HepG2 (cell line): Measurements from ENCODE around the gene GPLD1. TPM values are rescaled to one million over a fixed set of nuclear protein-coding genes. Genes with fewer than 3 reads are reported as not detected.

Source experiments
- ATAC-seq: fragments of 200-7000 bp; cut with Tn5 transposase; 3 replicates; pipeline ENCODE4 v1.9.1; 2020; ENCODE audit warnings: mild to moderate bottlenecking, moderate library complexity
- BruUV-seq: library from RNA; stranded (reverse); fragments of 400-500 nt; replicated peaks from 2 replicates; lab custom pipeline; 2021; lab: Mats Ljungman, UMichigan
- CTCF ChIA-PET: fragments of 300-600 bp; formaldehyde crosslinking; extraction: SDS; loops from one replicate; lab custom pipeline; 2021; ENCODE audit warnings: low total read pairs, inconsistent platforms, low intra/inter-chr PET ratio; lab: Yijun Ruan, JAX
- POLR2A ChIA-PET: fragments of 350-600 bp; sonication (Branson Sonifier 250); formaldehyde crosslinking; loops from one replicate; lab custom pipeline; 2020; ENCODE audit warnings: antibody characterized with exemption, inconsistent platforms; lab: Yijun Ruan, JAX
- DNase-seq: peaks from one replicate; pipeline ENCODE4 v3.0.0-alpha.2; 2015; ENCODE audit warnings: low spot score
- FAIRE-seq: peaks from 3 replicates; lab custom pipeline; 2011; peaks lifted over from hg19 to GRCh38; lab: Jason Lieb, UNC
- H2AFZ ChIP-seq: one replicate; pipeline ENCODE4 v1.6.1; 2011; ENCODE audit warnings: low read length, inconsistent platforms
- H3K27ac ChIP-seq: fragments of 300-600 bp; 3 replicates; pipeline ENCODE4 v1.8.0; 2011; ENCODE audit warnings: mixed run types, mild to moderate bottlenecking, mixed read lengths, low read length, inconsistent platforms; ENCODE audit not compliant: insufficient read depth; ENCODE audit errors: extremely low read length
- H3K27me3 ChIP-seq, 2 experiments: fragments of 200-600 bp in 1 of 2; 2 replicates in 1 of 2; 3 replicates in 1 of 2; pipeline versions ENCODE4 v1.6.0 to v1.8.0; 2011; ENCODE audit warnings: low read length in 2 of 2, mild to moderate bottlenecking in 2 of 2, moderate library complexity in 2 of 2, inconsistent platforms in 1 of 2; ENCODE audit not compliant: insufficient read depth in 2 of 2, control insufficient read depth in 1 of 2
- H3K36me3 ChIP-seq, 2 experiments: fragments of 200-600 bp in 1 of 2; replicated peaks in 1 of 2; 2 replicates in 1 of 2; 3 replicates in 1 of 2; pipeline versions ENCODE4 v1.5.1 to v1.8.0; 2011; ENCODE audit warnings: low read length in 2 of 2, inconsistent platforms in 1 of 2; ENCODE audit not compliant: insufficient read depth in 2 of 2, control insufficient read depth in 1 of 2
- H3K4me1 ChIP-seq: 2 replicates; pipeline ENCODE4 v1.5.1; 2012; ENCODE audit warnings: low read length, inconsistent platforms; ENCODE audit not compliant: insufficient read depth
- H3K4me2 ChIP-seq: 2 replicates; pipeline ENCODE4 v1.6.0; 2011; ENCODE audit warnings: low read depth, low read length, inconsistent platforms
- H3K4me3 ChIP-seq, 3 experiments: fragments of 200-600 bp in 1 of 3; sonication (generic), shearing (Covaris generic) in 1 of 3; replicated peaks in 1 of 3; 2 replicates each; pipeline ENCODE4 v1.5.1; 2011 to 2016; ENCODE audit warnings: low read length in 3 of 3, inconsistent platforms in 2 of 3, low read depth in 2 of 3, mild to moderate bottlenecking in 2 of 3, control low read depth in 1 of 3, mixed read lengths in 1 of 3; ENCODE audit not compliant: insufficient read depth in 1 of 3
- H3K79me2 ChIP-seq: one replicate; pipeline ENCODE4 v1.6.1; 2011; ENCODE audit warnings: low read length, inconsistent platforms; ENCODE audit not compliant: insufficient read depth
- H3K9ac ChIP-seq: 2 replicates; pipeline ENCODE4 v1.6.0; 2011; ENCODE audit warnings: mild to moderate bottlenecking, low read depth, low read length, inconsistent platforms; ENCODE audit not compliant: insufficient read depth
- H3K9me3 ChIP-seq: 2 replicates; pipeline ENCODE4 v1.5.1; 2012; ENCODE audit warnings: mild to moderate bottlenecking, low read length
- H4K20me1 ChIP-seq: 2 replicates; pipeline ENCODE4 v1.6.0; 2011; ENCODE audit warnings: inconsistent platforms, mild to moderate bottlenecking, low read length, moderate library complexity; ENCODE audit not compliant: insufficient read depth
- BCL6 ChIP-seq: IDR thresholded peaks from 2 replicates; pipeline ENCODE4 v1.6.1; 2016; ENCODE audit warnings: missing genetic modification reagents, missing compliant biosample characterization
- FOSL1 ChIP-seq: sonication (generic); formaldehyde crosslinking; IDR thresholded peaks from 2 replicates; pipeline ENCODE4 v1.9.0; 2021; ENCODE audit warnings: missing genetic modification reagents, borderline replicate concordance
- FOSL2 ChIP-seq: sonication (generic); formaldehyde crosslinking; IDR thresholded peaks from 2 replicates; pipeline ENCODE4 v1.4.0; 2020; ENCODE audit warnings: missing genetic modification reagents
- SALL1 ChIP-seq: sonication (generic); formaldehyde crosslinking; IDR thresholded peaks from 2 replicates; pipeline ENCODE4 v1.8.0; 2022; ENCODE audit warnings: mild to moderate bottlenecking, missing genetic modification reagents
- SIX4 ChIP-seq: sonication (generic); formaldehyde crosslinking; IDR thresholded peaks from 2 replicates; pipeline ENCODE4 v1.4.0; 2020; ENCODE audit warnings: missing genetic modification reagents
- ZBTB7A ChIP-seq: sonication (generic); formaldehyde crosslinking; IDR thresholded peaks from 2 replicates; pipeline ENCODE4 v1.8.0; 2022; ENCODE audit warnings: mild to moderate bottlenecking, missing genetic modification reagents
- ZNF121 ChIP-seq: sonication (generic); formaldehyde crosslinking; IDR thresholded peaks from 2 replicates; pipeline ENCODE4 v1.5.0; 2020; ENCODE audit warnings: mild to moderate bottlenecking, missing genetic modification reagents
- ZNF205 ChIP-seq: IDR thresholded peaks from 2 replicates; pipeline ENCODE4 v1.6.1; 2018; ENCODE audit warnings: missing biosample characterization, missing genetic modification reagents
- WGBS: methylation state at CpG from one replicate; pipeline ENCODE4 v1.1.6; 2017; ENCODE audit warnings: low lambda C conversion rate; 5-methylcytosine and 5-hydroxymethylcytosine counted together
- in situ Hi-C: cut with HindIII; loops from 2 replicates; pipeline ENCODE4 v1.10.0; 2017; ENCODE audit warnings: low pct_unique_long_range_greater_than_20kb; ENCODE audit not compliant: extremely low pct_ligation_motif_present
- intact Hi-C: fragments of 100-400 bp; cut with micrococcal nuclease; formaldehyde crosslinking; loops from one replicate; pipeline ENCODE4 v1.10.0; 2022; ENCODE audit not compliant: unreplicated experiment
- polyA plus RNA-seq, 8 experiments: library from polyadenylated mRNA; depleted of rRNA in 3 of 8; stranded (reverse) in 7 of 8; unstranded in 1 of 8; fragments of >200 nt; fragmentation: Illumina TruSeq in 4 of 8; extraction: Trizol in 4 of 8; gene quantifications; 2 replicates each; pipeline versions ENCODE4 v1.2.1 to v1.2.3, GENCODE V29; 2011 to 2016; ENCODE audit warnings: low read depth in 4 of 8, missing spikeins in 1 of 8, mixed read lengths in 1 of 8; ENCODE audit not compliant: insufficient read depth in 1 of 8
- total RNA-seq, 5 experiments: library from RNA; depleted of rRNA; stranded (reverse); fragments of >200 nt; fragmentation: Illumina TruSeq; extraction: Trizol; gene quantifications; 2 replicates each; pipeline ENCODE4 v1.2.3, GENCODE V29; 2016; ENCODE audit warnings: low read depth in 1 of 5
- TF ChIP-seq, protein P1 (sequence below): sonication (generic); formaldehyde crosslinking; IDR thresholded peaks from 2 replicates; pipeline ENCODE4 v1.8.1; 2023; ENCODE audit warnings: mild to moderate bottlenecking, moderate library complexity, missing genetic modification reagents
- TF ChIP-seq, protein P2 (sequence below): sonication (generic); formaldehyde crosslinking; IDR thresholded peaks from 2 replicates; pipeline ENCODE4 v1.4.0; 2020; ENCODE audit warnings: missing genetic modification reagents, mild to moderate bottlenecking, borderline replicate concordance

The GPLD1 gene
- total and polyA plus RNA-seq, 2 of the 13 experiments (the other 11 are each of a cell fraction or from before 2014, with no cell fraction given), result 6.2 to 7.6 TPM

DNA sequence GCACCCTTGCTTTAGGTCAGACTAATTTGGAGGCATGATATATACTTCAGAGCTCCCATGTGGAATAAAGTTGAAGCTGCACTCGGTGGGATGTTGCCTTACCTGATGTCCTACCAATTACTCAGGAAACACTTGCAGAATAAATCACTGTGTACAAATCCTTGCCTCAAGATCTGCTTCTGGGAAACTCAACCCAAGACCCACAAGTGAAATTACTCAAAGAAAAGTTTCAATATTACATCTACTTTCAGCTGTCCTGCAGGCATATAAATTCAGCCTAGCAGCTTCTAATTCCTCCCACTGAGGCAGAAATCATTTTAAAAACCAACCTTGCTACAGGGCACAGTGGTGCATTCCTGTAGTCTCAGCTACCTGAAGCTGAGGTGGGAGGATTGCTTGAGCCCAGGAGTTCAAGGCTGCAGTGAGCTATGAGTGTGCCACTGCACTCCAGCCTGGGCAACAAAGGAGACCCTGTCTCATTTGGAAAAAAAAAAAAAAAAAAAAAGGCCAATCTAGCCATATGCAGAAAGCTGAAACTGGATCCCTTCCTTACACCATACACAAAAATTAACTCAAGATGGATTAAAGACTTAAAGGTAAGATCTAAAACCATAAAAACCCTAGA is 110.8 kb downstream of the GPLD1 start:
- Histone ChIP-seq H3K4me2 (no peak overlapping the region), H3K9me3 (no peaks in the 10 kb centered on the region), H3K27me3 (no peaks in the 10 kb centered on the region), H4K20me1 (no peaks in the 10 kb centered on the region), H3K9ac (no peak overlapping the region), H3K36me3 (peaks cover 0 to 8% of the 10 kb centered on the region in 2 experiments; a peak in 1 of 5 replicates), H3K27ac (peak overlapping the region; percentile 1)
- FAIRE-seq (no peak), DNase-seq (peak; percentile 45), ATAC-seq (peak; percentile 68)
- POLR2A ChIA-PET, result interaction anchor here (0.6 to 1.1 kb wide), 4 partner anchors 18 to 117 kb away, joined by 3 to 6 read pairs (median 3); partner anchors contain the start of gene DCDC2
- WGBS, result 71% methylated on average over 1 of the region's 1 CpG
- in situ Hi-C loops, result no loop called here
- TF ChIP-seq ZNF121, result peak; percentile 89
- TF ChIP-seq FOSL2, result 0 out of 2 replicates have a peak, but pooled peaks have one; percentile 14
- 0 out of 2 replicates have a peak, but pooled peaks have one; percentile 21 for TF ChIP-seq SIX4 (CRISPR knock-in tag)
- TF ChIP-seq ZNF205, result no peak
- 0 out of 2 replicates have a peak, but pooled peaks have one; percentile 9 for TF ChIP-seq SALL1 (CRISPR knock-in tag)
- TF ChIP-seq, protein P1, sequence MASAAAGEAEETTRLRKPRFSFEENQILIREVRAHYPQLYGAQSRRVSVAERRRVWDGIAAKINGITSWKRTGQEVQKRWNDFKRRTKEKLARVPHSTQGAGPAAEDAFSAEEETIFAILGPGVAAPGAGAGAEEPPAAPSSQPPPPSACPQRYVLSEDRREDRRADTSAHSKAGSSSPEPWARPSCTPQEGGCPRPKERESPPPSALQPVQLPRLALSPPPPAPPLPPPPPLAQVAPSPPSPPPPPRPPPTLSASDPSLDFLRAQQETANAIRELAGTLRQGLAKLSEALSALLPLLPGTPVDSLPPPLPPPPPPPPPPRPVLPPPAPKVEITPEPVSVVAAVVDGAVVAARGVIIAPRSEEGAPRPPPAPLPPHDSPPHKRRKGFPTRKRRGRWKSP (CRISPR knock-in tag), result no peak
- TF ChIP-seq ZBTB7A (CRISPR knock-in tag), result no peak
- no peak for TF ChIP-seq FOSL1 (CRISPR knock-in tag)
- 0 out of 2 replicates have a peak, but pooled peaks have one; percentile 10 for TF ChIP-seq BCL6 (CRISPR knock-in tag)
- TF ChIP-seq, protein P2, sequence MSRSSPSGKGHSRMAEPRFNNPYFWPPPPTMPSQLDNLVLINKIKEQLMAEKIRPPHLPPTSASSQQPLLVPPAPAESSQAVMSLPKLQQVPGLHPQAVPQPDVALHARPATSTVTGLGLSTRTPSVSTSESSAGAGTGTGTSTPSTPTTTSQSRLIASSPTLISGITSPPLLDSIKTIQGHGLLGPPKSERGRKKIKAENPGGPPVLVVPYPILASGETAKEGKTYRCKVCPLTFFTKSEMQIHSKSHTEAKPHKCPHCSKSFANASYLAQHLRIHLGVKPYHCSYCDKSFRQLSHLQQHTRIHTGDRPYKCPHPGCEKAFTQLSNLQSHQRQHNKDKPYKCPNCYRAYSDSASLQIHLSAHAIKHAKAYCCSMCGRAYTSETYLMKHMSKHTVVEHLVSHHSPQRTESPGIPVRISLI (CRISPR knock-in tag), result peak; percentile 89
- TF ChIP-seq, all 625 proteins: peak for 6
- no peak overlapping the region for H2AFZ ChIP-seq
- peaks cover 48% of the 10 kb centered on the region for H3K4me1 ChIP-seq
- CTCF ChIA-PET, result no interaction called here
- no peak overlapping the region for H3K4me3 ChIP-seq
- no TSS peak for BruUV-seq
- peaks cover 48% of the 10 kb centered on the region for H3K79me2 ChIP-seq
- intact Hi-C loops, result no loop called here

Other genes with a start within 250 kb of the GPLD1 start
- 36.2 and 40.4 TPM in 2 replicates for gene DCDC2, start 131.5 kb downstream of the GPLD1 start, total RNA-seq (2016; rRNA removed; fragmentation: Illumina TruSeq; extraction: Trizol)
- 6.5 and 9.0 TPM in 2 replicates for gene DCDC2, start 131.5 kb downstream of the GPLD1 start, polyA plus RNA-seq (2011; rRNA removed)
- gene MRS2, start 86.6 kb downstream of the GPLD1 start, total RNA-seq (2016; rRNA removed; fragmentation: Illumina TruSeq; extraction: Trizol), result 83.8 and 90.2 TPM in 2 replicates
- 22.0 and 31.1 TPM in 2 replicates for gene MRS2, start 86.6 kb downstream of the GPLD1 start, polyA plus RNA-seq (2011; rRNA removed)
- 27.6 and 32.5 TPM in 2 replicates for gene ALDH5A1, start 5.4 kb upstream of the GPLD1 start, total RNA-seq (2016; rRNA removed; fragmentation: Illumina TruSeq; extraction: Trizol)
- gene ALDH5A1, start 5.4 kb upstream of the GPLD1 start, polyA plus RNA-seq (2011; rRNA removed), result 12.7 and 12.8 TPM in 2 replicates
- not detected in 2 replicates for gene KIAA0319, start 156.6 kb upstream of the GPLD1 start, total RNA-seq (2016; rRNA removed; fragmentation: Illumina TruSeq; extraction: Trizol)
- 0.01 TPM in 1 of 2 replicates, not detected in the other for gene KIAA0319, start 156.6 kb upstream of the GPLD1 start, polyA plus RNA-seq (2011; rRNA removed)
- gene TDP2, start 177.3 kb upstream of the GPLD1 start, total RNA-seq (2016; rRNA removed; fragmentation: Illumina TruSeq; extraction: Trizol), result 42.6 and 73.1 TPM in 2 replicates
- 28.5 and 30.5 TPM in 2 replicates for gene TDP2, start 177.3 kb upstream of the GPLD1 start, polyA plus RNA-seq (2011; rRNA removed)
- 31.5 and 50.9 TPM in 2 replicates for gene ACOT13, start 177.5 kb upstream of the GPLD1 start, total RNA-seq (2016; rRNA removed; fragmentation: Illumina TruSeq; extraction: Trizol)
- 37.5 and 45.1 TPM in 2 replicates for gene ACOT13, start 177.5 kb upstream of the GPLD1 start, polyA plus RNA-seq (2011; rRNA removed)
- gene C6orf62, start 229.6 kb upstream of the GPLD1 start, total RNA-seq (2016; rRNA removed; fragmentation: Illumina TruSeq; extraction: Trizol), result 90.4 and 135 TPM in 2 replicates
- gene C6orf62, start 229.6 kb upstream of the GPLD1 start, polyA plus RNA-seq (2011; rRNA removed), result 54.8 and 55.6 TPM in 2 replicates